ENCODE data around the gene OR1L1.

The OR1L1 gene, protein sequence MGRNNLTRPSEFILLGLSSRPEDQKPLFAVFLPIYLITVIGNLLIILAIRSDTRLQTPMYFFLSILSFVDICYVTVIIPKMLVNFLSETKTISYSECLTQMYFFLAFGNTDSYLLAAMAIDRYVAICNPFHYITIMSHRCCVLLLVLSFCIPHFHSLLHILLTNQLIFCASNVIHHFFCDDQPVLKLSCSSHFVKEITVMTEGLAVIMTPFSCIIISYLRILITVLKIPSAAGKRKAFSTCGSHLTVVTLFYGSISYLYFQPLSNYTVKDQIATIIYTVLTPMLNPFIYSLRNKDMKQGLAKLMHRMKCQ

DNA sequence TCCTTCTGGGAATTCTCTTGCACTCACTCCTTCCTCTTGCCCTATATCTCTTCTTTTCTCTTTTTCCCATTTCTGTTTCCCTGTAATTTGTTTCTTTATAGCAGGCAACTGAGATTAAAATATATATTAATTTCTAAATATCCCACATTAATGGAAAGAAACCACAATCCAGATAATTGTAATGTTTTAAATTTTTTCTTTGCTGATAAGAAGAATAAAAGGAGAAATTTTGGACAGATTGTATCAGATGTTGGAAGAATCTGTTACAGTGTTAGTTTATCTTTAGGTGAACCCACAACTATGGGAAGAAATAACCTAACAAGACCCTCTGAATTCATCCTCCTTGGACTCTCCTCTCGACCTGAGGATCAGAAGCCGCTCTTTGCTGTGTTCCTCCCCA lies at the start of gene OR1L1:
TSS of gene OR1L1 (plus strand) at position 301 of the 400 bp plus-strand sequence. CDS start at position 301, 0 bp downstream.
- in situ Hi-C loops (cut with HindIII; ENCODE audit: low sequenced_read_pairs): no loop called here

- in situ Hi-C loops (cut with HindIII; ENCODE audit: low sequenced_read_pairs): no loop called here
Measured at GRCh38 chr9:122614362-122614761, 47.2 kb upstream of the OR1L1 start, which contains the start of gene OR1Q1. Gene OR1Q1 (plus strand): TSS chr9:122614738. CDS start chr9:122614738, 0 bp downstream.

- in situ Hi-C loops (cut with HindIII; ENCODE audit: low sequenced_read_pairs): no loop called here
Measured at GRCh38 chr9:122619996-122620395, 41.5 kb upstream of the OR1L1 start.

GRCh38 chr9:122642226-122642625 lies 19.3 kb upstream of the OR1L1 start:
- in situ Hi-C loops (cut with HindIII; ENCODE audit: low sequenced_read_pairs): no loop called here

DNA sequence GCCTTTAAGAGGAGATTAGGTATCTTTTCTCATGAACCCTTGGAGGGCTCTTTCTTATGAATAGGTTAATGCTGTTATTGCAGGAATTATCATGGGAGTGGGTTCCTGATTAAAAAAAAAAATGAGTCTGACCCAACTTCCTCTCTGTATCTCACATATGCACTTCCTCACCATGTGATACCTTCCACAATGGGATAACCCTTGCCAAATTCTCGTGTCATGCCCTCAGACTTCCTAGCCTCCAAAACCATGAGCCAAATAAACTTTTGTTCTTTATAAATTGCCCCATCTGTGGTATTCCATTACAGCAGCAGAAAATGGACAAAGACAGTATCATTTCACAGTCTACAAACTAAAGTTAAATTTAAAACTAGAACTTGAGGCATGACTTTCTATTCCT lies 5.1 kb upstream of the OR1L1 start:
- in situ Hi-C loops (cut with HindIII; ENCODE audit: low sequenced_read_pairs): no loop called here

DNA sequence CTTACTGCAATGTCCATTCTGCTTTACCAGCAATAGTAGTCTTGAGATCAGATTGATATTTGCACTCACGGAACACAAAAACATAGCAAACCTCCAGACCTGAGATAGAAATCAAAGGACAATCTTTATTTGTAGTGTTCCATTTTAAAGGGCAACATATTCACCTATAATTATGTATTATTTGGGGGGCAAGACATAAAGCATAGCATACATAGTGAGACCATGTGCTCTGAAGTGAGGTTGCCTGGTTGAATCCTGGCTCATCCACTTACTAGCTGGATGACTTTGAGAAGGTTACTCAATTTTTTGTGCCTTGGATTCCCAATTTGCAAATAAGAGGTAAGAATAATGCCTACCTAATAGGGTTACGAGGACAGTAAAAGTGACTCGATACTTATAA lies 4.0 kb upstream of the OR1L1 start, which contains the start of gene OR1B1:
TSS of gene OR1B1 (minus strand) at position 101 of the 400 bp plus-strand sequence.
- in situ Hi-C loops (cut with HindIII; ENCODE audit: low sequenced_read_pairs): no loop called here

- in situ Hi-C loops (cut with HindIII; ENCODE audit: low sequenced_read_pairs): no loop called here
Measured at GRCh38 chr9:122672481-122672880, 11.0 kb downstream of the OR1L1 start.

GRCh38 chr9:122684851-122685250 lies 23.3 kb downstream of the OR1L1 start:
- in situ Hi-C loops (cut with HindIII; ENCODE audit: low sequenced_read_pairs): no loop called here

DNA sequence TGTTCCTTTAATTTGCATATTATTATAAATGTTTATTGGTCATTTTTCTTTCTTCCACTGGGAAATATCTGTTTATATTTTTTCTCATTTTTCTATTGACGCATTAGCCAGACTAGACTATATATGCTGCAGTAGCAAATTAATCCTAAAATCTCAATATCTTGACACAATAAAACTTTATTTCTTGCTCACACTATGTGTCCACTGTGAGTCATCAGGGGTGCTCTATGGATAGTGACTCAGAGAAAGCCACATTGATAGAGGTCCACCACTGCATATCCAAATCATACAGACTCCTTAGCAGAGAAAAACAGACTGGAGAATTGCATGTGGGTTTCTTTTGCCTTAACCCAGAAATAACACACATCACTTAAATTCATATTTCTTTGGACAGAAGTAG lies 34.2 kb downstream of the OR1L1 start:
- in situ Hi-C loops (cut with HindIII; ENCODE audit: low sequenced_read_pairs): no loop called here

Data from DLD1 (cell line).